ENCODE data around the gene FHIT. TPM values are rescaled to one million over a fixed set of nuclear protein-coding genes. Genes with fewer than 3 reads are reported as not detected.

The FHIT gene
- total RNA-seq, 4 donors from 2014 or later: 3.2 to 10.9 (median 6.4) TPM

GRCh38 chr3:59782664-59783063 lies 1468.6 kb downstream of the FHIT start:
- DNase-seq (ENCODE audit: low spot score): no peak
- no peak for TF ChIP-seq CTCF (IDR thresholded peaks at IDR 0.05)
- ATAC-seq (ENCODE audit: low FRiP score): no peak

- no peak for ATAC-seq (ENCODE audit: low FRiP score)
- no peak for TF ChIP-seq CTCF (IDR thresholded peaks at IDR 0.05)
- no peak for DNase-seq (ENCODE audit: low spot score)
These were observed 1471.0 kb downstream of the FHIT start for GRCh38 chr3:59780209-59780608.

- no peak for ATAC-seq (ENCODE audit: low FRiP score)
- no peak for TF ChIP-seq CTCF (IDR thresholded peaks at IDR 0.05)
These were observed 1472.0 kb downstream of the FHIT start for GRCh38 chr3:59779260-59779659.

GRCh38 chr3:59777667-59778077 lies 1473.6 kb downstream of the FHIT start:
- ATAC-seq (ENCODE audit: low FRiP score): no peak
- DNase-seq (ENCODE audit: low spot score): no peak
- no peak for TF ChIP-seq CTCF (IDR thresholded peaks at IDR 0.05)

More at GRCh38 chr3:59779260-59779659, 1472.0 kb downstream of the FHIT start:
- DNase-seq (ENCODE audit: low spot score): no peak

GRCh38 chr3:59777066-59777465 lies 1474.2 kb downstream of the FHIT start:
- DNase-seq (ENCODE audit: low spot score) (no peak), ATAC-seq (ENCODE audit: low FRiP score) (no peak)
- TF ChIP-seq CTCF (IDR thresholded peaks at IDR 0.05): no peak

- ATAC-seq (ENCODE audit: low FRiP score): no peak
- TF ChIP-seq CTCF (IDR thresholded peaks at IDR 0.05): no peak
- no peak for DNase-seq (ENCODE audit: low spot score)
These were observed 1475.4 kb downstream of the FHIT start for GRCh38 chr3:59775761-59776325.

GRCh38 chr3:59775106-59775505 lies 1476.1 kb downstream of the FHIT start:
- DNase-seq (ENCODE audit: low spot score): no peak
- no peak for TF ChIP-seq CTCF (IDR thresholded peaks at IDR 0.05)
- ATAC-seq (ENCODE audit: low FRiP score): no peak

Data from omental fat pad (tissue), 4 donors.